A549 (cell line): ENCODE data around the gene KRTAP17-1. TPM values are rescaled to one million over a fixed set of nuclear protein-coding genes. Genes with fewer than 3 reads are reported as not detected.

ENCODE experiments used
- ATAC-seq, 2 experiments: fragments of 200-7000 bp in 1 of 2; fragments of >200 bp in 1 of 2; cut with Nextera tagmentation in 1 of 2; cut with Tn5 transposase in 1 of 2; 3 replicates each; pipeline versions ENCODE4 v1.8.0 to v1.9.1; 2018 to 2020; ENCODE audit warnings: mild to moderate bottlenecking in 1 of 2, moderate library complexity in 1 of 2
- CTCF ChIA-PET: fragments of 300-600 bp; sonication (Branson Sonifier 250); formaldehyde crosslinking; extraction: SDS; loops from one replicate; lab custom pipeline; 2021; ENCODE audit warnings: antibody characterized with exemption, inconsistent platforms; lab: Yijun Ruan, JAX
- POLR2A ChIA-PET: fragments of 350-600 bp; formaldehyde crosslinking; extraction: SDS; loops from one replicate; lab custom pipeline; 2021; ENCODE audit warnings: antibody characterized with exemption, inconsistent platforms; lab: Yijun Ruan, JAX
- DNase-seq, 2 experiments: peaks; one replicate each; pipeline versions ENCODE4 v3.0.0 to v3.0.0-alpha.2; 2011 to 2016; ENCODE audit warnings: low read depth in 1 of 2, low spot score in 1 of 2
- FAIRE-seq: peaks from 2 replicates; lab custom pipeline; 2011; peaks lifted over from hg19 to GRCh38; lab: Jason Lieb, UNC
- H3K27ac ChIP-seq, 2 experiments: fragments of >200 bp; sonication (Bioruptor Twin); formaldehyde crosslinking; 3 replicates each; pipeline ENCODE4 v1.5.1; 2016 to 2017
- H3K4me1 ChIP-seq: fragments of >200 bp; sonication (Bioruptor Twin); formaldehyde crosslinking; 3 replicates; pipeline ENCODE4 v1.6.1; 2016
- H3K4me2 ChIP-seq: fragments of >200 bp; sonication (Bioruptor Twin); formaldehyde crosslinking; 3 replicates; pipeline ENCODE4 v1.6.1; 2016
- H3K4me3 ChIP-seq: fragments of >200 bp; sonication (Bioruptor Twin); formaldehyde crosslinking; 3 replicates; pipeline ENCODE4 v1.5.1; 2016
- H3K9me3 ChIP-seq: fragments of >200 bp; sonication (Bioruptor Twin); formaldehyde crosslinking; 3 replicates; pipeline ENCODE4 v1.6.1; 2016
- CBX2 ChIP-seq: fragments of 200-600 bp; sonication (generic); IDR thresholded peaks from 2 replicates; pipeline ENCODE4 v1.6.1; 2016; ENCODE audit warnings: low read depth, mild to moderate bottlenecking, borderline replicate concordance
- EHF ChIP-seq: fragments of 250-450 bp; sonication (Bioruptor Pico); IDR thresholded peaks from 2 replicates; pipeline ENCODE4 v1.5.0; 2020; ENCODE audit warnings: mild to moderate bottlenecking
- EP300 ChIP-seq, 2 experiments: fragments of >200 bp; sonication (Bioruptor Twin); formaldehyde crosslinking; IDR thresholded peaks; 2 replicates in 1 of 2; 3 replicates in 1 of 2; pipeline ENCODE4 v1.6.1; 2016 to 2017
- HEYL ChIP-seq: fragments of 250-450 bp; sonication (Bioruptor Pico); IDR thresholded peaks from 2 replicates; pipeline ENCODE4 v1.8.0; 2021; ENCODE audit warnings: mild to moderate bottlenecking, moderate library complexity
- JUN ChIP-seq, 2 experiments: fragments of >200 bp; sonication (Bioruptor Twin); formaldehyde crosslinking; IDR thresholded peaks; 2 replicates in 1 of 2; 3 replicates in 1 of 2; pipeline ENCODE4 v1.6.1; 2016 to 2017
- KDM1A ChIP-seq: fragments of 200-600 bp; sonication (generic); IDR thresholded peaks from 2 replicates; pipeline ENCODE4 v1.6.1; 2016; ENCODE audit warnings: low read depth, mild to moderate bottlenecking
- KDM5A ChIP-seq: fragments of 200-600 bp; sonication (generic); IDR thresholded peaks from 2 replicates; pipeline ENCODE4 v1.6.1; 2016; ENCODE audit warnings: antibody characterized with exemption, mild to moderate bottlenecking
- MYC ChIP-seq: IDR thresholded peaks from 2 replicates; pipeline ENCODE4 v1.6.1; 2012; ENCODE audit warnings: mild to moderate bottlenecking, inconsistent platforms, low read length, improper control_type of control experiment, borderline replicate concordance
- NFE2L2 ChIP-seq: fragments of 150-350 bp; conservative IDR thresholded peaks from 2 replicates; pipeline ENCODE4 v1.6.1; 2014; ENCODE audit warnings: low read length
- NR3C1 ChIP-seq: fragments of >200 bp; sonication (Bioruptor Twin); formaldehyde crosslinking; IDR thresholded peaks from 3 replicates; pipeline ENCODE4 v1.6.1; 2017
- RAD21 ChIP-seq, 2 experiments: fragments of >200 bp in 1 of 2; sonication (Bioruptor Twin) in 1 of 2; formaldehyde crosslinking in 1 of 2; IDR thresholded peaks in 1 of 2; conservative IDR thresholded peaks in 1 of 2; 2 replicates in 1 of 2; 3 replicates in 1 of 2; pipeline ENCODE4 v1.6.1; 2012 to 2018; ENCODE audit warnings: inconsistent platforms in 1 of 2
- RARB ChIP-seq: fragments of 250-450 bp; sonication (Bioruptor Pico); IDR thresholded peaks from 2 replicates; pipeline ENCODE4 v1.8.0; 2021; ENCODE audit warnings: mild to moderate bottlenecking, moderate library complexity
- RCOR1 ChIP-seq: fragments of 150-350 bp; IDR thresholded peaks from 2 replicates; pipeline ENCODE4 v1.6.1; 2014; ENCODE audit warnings: antibody characterized with exemption, low read length, low read depth
- SMC3 ChIP-seq: fragments of >200 bp; sonication (Bioruptor Twin); formaldehyde crosslinking; IDR thresholded peaks from 3 replicates; pipeline ENCODE4 v1.6.1; 2018; ENCODE audit warnings: inconsistent platforms
- ZNF302 ChIP-seq: fragments of 250-450 bp; sonication (Bioruptor Pico); IDR thresholded peaks from 2 replicates; pipeline ENCODE4 v1.9.0; 2021; ENCODE audit warnings: inconsistent platforms, mild to moderate bottlenecking, moderate library complexity
- WGBS: methylation state at CpG from one replicate; pipeline ENCODE4 v1.1.6; 2017; ENCODE audit errors: missing lambda C conversion rate; 5-methylcytosine and 5-hydroxymethylcytosine counted together
- polyA plus RNA-seq, 4 experiments: library from polyadenylated mRNA; depleted of rRNA in 3 of 4; stranded (reverse); fragments of >200 nt; fragmentation: RNase III in 1 of 4; extraction: RNeasy Plus Mini Kit Qiagen cat#74134 plus additional on column Dnase treatment in 1 of 4; gene quantifications; 2 replicates in 3 of 4; 3 replicates in 1 of 4; pipeline ENCODE4 v1.2.3, GENCODE V29; 2011 to 2017
- TF ChIP-seq, protein P1 (sequence below): fragments of >200 bp; sonication (Bioruptor Twin); formaldehyde crosslinking; IDR thresholded peaks from 3 replicates; pipeline ENCODE4 v1.5.1; 2016
- TF ChIP-seq, protein P2 (sequence below): fragments of 250-450 bp; sonication (Bioruptor Pico); IDR thresholded peaks from 2 replicates; pipeline ENCODE4 v1.5.0; 2021; ENCODE audit warnings: mild to moderate bottlenecking, moderate library complexity, borderline replicate concordance
- TF ChIP-seq, protein P3 (sequence below): fragments of 200-600 bp; sonication (generic); IDR thresholded peaks from 2 replicates; pipeline ENCODE4 v1.6.1; 2016; ENCODE audit warnings: antibody characterized with exemption, mild to moderate bottlenecking, moderate library complexity

KRTAP17-1 gene
- polyA plus RNA-seq, 2 of the 4 experiments (the other 2 are of a cell fraction), result not detected

DNA sequence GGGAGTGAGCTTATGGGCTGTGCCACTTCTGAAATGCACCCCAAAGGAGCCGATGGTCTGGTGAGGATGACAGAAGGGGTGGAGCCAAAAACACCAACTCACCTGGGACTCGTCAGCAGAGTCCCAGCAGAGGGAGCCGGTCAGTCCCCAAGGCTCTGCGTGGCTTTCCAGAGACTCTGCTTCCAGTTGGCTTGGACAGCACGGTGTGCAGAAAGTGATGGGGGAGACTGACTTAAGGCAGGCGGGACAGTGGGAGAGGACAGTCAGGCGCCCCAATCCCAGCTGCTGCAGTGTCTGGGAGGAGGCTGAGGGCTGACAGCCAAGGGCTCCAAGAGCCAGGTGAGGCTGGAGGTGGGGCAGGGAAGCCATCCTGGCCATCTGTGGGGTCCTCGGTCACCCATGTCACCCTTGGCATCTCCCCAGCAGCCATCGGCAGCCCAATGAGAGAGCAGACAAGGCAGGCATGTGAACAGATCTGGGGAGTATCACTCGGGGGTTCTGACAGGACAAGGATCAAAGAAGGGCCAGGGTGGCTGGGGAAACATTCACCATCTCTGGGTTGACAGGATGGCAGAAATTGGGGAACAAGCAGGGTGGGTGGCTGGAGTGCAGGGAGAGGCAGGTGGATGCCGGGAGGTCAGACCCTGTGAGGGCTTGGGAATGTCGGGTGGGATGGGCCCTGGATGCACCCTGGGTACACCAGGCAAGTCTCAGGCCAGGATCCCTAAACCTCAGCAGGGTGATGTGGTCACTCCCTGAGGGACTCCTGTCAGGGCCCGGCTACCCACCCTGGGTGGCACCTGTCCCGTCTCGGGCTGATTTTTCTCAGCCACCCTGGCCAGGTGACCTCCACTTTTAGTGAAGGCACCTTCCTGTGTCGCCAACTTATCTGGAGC is 8.9 kb upstream of the KRTAP17-1 start:
- Histone ChIP-seq H3K4me2 (no peak overlapping the region), H3K27ac (no peak overlapping the region), H3K4me1 (no peaks in the 10 kb centered on the region), H3K4me3 (no peak overlapping the region), H3K9me3 (peaks cover 13% of the 10 kb centered on the region)
- WGBS, result 66% methylated on average over 16 of the region's 16 CpGs
- FAIRE-seq (no peak), DNase-seq (peak; percentile 26 to 48), ATAC-seq (peak; percentile 51 to 74; a peak in 4 of 6 replicates)
- CTCF ChIA-PET, result interaction anchor here (0.7 to 4.7 kb wide), 14 partner anchors 7 to 467 kb away, joined by 3 to 58 read pairs (median 14); partner anchors contain the start of genes KRT33A and KRTAP29-1
- TF ChIP-seq RAD21 (conservative IDR thresholded peaks at IDR 0.05 in 1 of 2, IDR thresholded peaks at IDR 0.05 in 1 of 2) (peak; percentile 48 to 59; a peak in 4 of 5 replicates), KDM5A (no peak), NR3C1 (no peak), SMC3 (peak; percentile 63)
- TF ChIP-seq, protein P1, sequence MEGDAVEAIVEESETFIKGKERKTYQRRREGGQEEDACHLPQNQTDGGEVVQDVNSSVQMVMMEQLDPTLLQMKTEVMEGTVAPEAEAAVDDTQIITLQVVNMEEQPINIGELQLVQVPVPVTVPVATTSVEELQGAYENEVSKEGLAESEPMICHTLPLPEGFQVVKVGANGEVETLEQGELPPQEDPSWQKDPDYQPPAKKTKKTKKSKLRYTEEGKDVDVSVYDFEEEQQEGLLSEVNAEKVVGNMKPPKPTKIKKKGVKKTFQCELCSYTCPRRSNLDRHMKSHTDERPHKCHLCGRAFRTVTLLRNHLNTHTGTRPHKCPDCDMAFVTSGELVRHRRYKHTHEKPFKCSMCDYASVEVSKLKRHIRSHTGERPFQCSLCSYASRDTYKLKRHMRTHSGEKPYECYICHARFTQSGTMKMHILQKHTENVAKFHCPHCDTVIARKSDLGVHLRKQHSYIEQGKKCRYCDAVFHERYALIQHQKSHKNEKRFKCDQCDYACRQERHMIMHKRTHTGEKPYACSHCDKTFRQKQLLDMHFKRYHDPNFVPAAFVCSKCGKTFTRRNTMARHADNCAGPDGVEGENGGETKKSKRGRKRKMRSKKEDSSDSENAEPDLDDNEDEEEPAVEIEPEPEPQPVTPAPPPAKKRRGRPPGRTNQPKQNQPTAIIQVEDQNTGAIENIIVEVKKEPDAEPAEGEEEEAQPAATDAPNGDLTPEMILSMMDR, result peak; percentile 53
- POLR2A ChIA-PET, result no interaction called here

DNA sequence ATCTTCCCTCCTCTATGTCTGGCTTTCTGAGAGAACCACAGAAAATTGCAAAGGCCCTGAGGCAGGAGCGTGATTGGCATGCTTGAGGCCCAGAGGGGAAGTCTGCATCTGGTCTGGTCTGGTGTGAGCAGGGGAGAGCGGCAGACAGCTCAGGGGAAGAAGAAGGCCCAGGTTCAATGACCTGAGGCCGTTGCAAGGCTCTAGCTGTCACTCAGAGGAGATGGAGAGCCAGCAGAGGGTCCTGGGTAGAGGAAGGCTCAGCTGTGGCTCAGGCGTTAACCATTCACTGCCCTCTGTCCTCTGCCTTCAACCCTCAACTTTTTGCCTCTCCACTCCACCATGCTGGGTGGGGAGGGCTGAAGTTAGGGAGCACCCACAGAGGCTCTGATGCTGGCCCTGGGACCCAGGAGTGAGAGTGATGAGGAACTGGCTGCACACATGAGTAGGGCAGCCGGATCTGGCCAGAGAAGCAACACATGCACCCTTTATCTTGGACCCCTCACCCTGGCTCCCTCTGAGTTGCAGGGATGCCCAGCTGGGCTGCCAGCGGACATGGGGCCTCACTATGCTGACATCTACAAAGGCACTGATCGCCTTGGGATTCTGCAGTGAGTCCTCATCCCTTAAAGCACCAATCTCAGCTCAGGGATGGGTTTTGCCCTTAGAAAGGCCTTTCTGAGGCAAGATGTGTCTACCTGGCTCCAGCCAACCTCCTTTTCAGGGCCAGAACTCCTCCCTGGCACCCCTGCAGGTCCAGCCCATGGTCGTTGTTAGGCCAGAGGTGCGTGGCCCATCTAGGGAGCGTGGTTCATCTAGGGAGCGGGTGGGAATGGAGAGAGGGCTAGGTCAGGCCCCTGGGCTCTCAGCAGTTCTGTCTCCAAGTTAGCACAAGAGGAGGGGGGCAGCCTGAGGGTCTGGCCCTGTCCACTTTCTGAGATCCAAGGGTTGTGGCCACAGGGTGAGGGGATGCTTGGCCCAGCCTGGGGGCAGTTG is 7.7 kb upstream of the KRTAP17-1 start:
- DNase-seq (no peak), FAIRE-seq (no peak), ATAC-seq (no peak)
- Histone ChIP-seq H3K4me3 (no peak overlapping the region), H3K9me3 (peaks cover 15% of the 10 kb centered on the region), H3K27ac (no peak overlapping the region), H3K4me2 (no peak overlapping the region), H3K4me1 (no peaks in the 10 kb centered on the region)
- TF ChIP-seq EHF (CRISPR knock-in tag) (no peak), RARB (CRISPR knock-in tag) (no peak), NFE2L2 (no peak), JUN (IDR thresholded peaks at IDR 0.05) (no peak), CBX2 (no peak), HEYL (CRISPR knock-in tag) (no peak), EP300 (IDR thresholded peaks at IDR 0.05) (no peak), RCOR1 (no peak), ZNF302 (CRISPR knock-in tag) (no peak), KDM1A (no peak), MYC (no peak)
- TF ChIP-seq, protein P2, sequence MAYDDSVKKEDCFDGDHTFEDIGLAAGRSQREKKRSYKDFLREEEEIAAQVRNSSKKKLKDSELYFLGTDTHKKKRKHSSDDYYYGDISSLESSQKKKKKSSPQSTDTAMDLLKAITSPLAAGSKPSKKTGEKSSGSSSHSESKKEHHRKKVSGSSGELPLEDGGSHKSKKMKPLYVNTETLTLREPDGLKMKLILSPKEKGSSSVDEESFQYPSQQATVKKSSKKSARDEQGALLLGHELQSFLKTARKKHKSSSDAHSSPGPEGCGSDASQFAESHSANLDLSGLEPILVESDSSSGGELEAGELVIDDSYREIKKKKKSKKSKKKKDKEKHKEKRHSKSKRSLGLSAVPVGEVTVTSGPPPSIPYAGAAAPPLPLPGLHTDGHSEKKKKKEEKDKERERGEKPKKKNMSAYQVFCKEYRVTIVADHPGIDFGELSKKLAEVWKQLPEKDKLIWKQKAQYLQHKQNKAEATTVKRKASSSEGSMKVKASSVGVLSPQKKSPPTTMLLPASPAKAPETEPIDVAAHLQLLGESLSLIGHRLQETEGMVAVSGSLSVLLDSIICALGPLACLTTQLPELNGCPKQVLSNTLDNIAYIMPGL (CRISPR knock-in tag), result no peak
- TF ChIP-seq, protein P3, sequence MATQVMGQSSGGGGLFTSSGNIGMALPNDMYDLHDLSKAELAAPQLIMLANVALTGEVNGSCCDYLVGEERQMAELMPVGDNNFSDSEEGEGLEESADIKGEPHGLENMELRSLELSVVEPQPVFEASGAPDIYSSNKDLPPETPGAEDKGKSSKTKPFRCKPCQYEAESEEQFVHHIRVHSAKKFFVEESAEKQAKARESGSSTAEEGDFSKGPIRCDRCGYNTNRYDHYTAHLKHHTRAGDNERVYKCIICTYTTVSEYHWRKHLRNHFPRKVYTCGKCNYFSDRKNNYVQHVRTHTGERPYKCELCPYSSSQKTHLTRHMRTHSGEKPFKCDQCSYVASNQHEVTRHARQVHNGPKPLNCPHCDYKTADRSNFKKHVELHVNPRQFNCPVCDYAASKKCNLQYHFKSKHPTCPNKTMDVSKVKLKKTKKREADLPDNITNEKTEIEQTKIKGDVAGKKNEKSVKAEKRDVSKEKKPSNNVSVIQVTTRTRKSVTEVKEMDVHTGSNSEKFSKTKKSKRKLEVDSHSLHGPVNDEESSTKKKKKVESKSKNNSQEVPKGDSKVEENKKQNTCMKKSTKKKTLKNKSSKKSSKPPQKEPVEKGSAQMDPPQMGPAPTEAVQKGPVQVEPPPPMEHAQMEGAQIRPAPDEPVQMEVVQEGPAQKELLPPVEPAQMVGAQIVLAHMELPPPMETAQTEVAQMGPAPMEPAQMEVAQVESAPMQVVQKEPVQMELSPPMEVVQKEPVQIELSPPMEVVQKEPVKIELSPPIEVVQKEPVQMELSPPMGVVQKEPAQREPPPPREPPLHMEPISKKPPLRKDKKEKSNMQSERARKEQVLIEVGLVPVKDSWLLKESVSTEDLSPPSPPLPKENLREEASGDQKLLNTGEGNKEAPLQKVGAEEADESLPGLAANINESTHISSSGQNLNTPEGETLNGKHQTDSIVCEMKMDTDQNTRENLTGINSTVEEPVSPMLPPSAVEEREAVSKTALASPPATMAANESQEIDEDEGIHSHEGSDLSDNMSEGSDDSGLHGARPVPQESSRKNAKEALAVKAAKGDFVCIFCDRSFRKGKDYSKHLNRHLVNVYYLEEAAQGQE, result no peak
- ChIA-PET POLR2A (no interaction called here), CTCF (interaction anchor here (0.6 to 4.7 kb wide), 92 partner anchors 9 to 703 kb away, joined by 3 to 58 read pairs (median 4); partner anchors contain the start of genes KRT20, KRT33A, KRTAP16-1 and KRTAP2-1)
- 83% methylated on average over 11 of the region's 11 CpGs for WGBS
